ENCODE data around the gene HAS3. TPM values are rescaled to one million over a fixed set of nuclear protein-coding genes. Genes with fewer than 3 reads are reported as not detected.

Gene HAS3
- total RNA-seq, 1 experiment from 2014 or later = 140 TPM

DNA sequence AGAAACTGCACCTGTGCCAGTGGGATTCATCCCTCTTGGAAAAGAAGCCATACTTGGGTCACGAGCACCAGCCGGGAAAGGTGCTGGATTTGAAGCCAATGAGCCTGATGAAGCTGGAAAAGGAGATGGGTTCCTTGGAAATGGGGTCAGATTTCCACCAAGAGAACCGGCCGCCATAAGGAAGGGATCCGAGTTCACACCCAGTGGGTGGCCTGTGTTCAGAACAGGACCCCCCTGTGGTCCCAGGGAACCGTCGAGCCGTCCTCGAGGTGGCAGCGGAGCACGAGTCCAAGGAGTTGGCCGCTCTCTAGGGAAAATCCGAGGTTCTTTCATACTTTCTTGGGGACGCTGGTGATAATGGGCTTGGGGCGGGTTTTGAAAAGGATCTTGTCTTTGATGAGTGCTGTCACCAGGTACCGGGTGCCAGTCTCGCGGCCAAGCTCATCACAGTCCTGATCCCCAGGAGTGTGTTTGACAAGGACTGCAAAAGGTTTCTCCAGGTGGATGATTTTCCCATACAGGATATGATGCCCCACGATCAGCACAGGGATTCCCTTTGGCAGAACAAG lies 14.7 kb downstream of the HAS3 start:
- Histone ChIP-seq H3K9me3 (ENCODE audit: control insufficient read depth in 1 of 2, insufficient read depth in 1 of 2, low read depth in 1 of 2, low read length in 2 of 2) (no peaks in the 10 kb centered on the region), H2AFZ (ENCODE audit: low read depth, low read length, poor library complexity, severe bottlenecking) (no peak overlapping the region), H3K79me2 (ENCODE audit: insufficient read depth, low read length) (peaks cover 57% of the 10 kb centered on the region), H3K27me3 (ENCODE audit: insufficient read depth, low read length) (no peaks in the 10 kb centered on the region), H3K4me3 (replicated peaks in 1 of 2; ENCODE audit: low read depth in 1 of 2, low read length in 2 of 2) (no peak overlapping the region), H3K9ac (ENCODE audit: low read length) (no peak overlapping the region), H3K9me2 (ENCODE audit: insufficient read depth) (no peaks in the 10 kb centered on the region), H4K20me1 (ENCODE audit: insufficient read depth) (peaks cover 11% of the 10 kb centered on the region; the same call in 1 of the 2 replicates), H3K4me1 (ENCODE audit: control insufficient read depth in 1 of 2, insufficient read depth in 2 of 2, low read length in 2 of 2) (peaks cover 0 to 10% of the 10 kb centered on the region in 2 experiments; a peak in 2 of 4 replicates), H3K4me2 (ENCODE audit: low read length) (no peak overlapping the region), H3K36me3 (ENCODE audit: control insufficient read depth in 1 of 2, insufficient read depth in 2 of 2, low read length in 2 of 2) (peaks cover 31 to 64% of the 10 kb centered on the region in 2 experiments), H3K27ac (ENCODE audit: low read depth, low read length) (no peak overlapping the region)
- POLR2A ChIA-PET = interaction anchor here (0.6 kb wide), 1 partner anchor 57 kb away, joined by 4 read pairs; no protein-coding TSS in a partner anchor
- RAD21 ChIA-PET (ENCODE audit: low non-redundant PET in 1 of 2, low total read pairs in 2 of 2, uncharacterized antibody in 2 of 2, unreplicated experiment in 2 of 2) = no interaction called here
- DNase-seq (ENCODE audit: low read depth, low spot score) = no peak
- intact Hi-C loops (cut with micrococcal nuclease) = loop anchor here (5.0 to 10.0 kb wide), 4 partner anchors 123 to 595 kb away; no protein-coding TSS in a partner anchor
- no peak for ATAC-seq
- TF ChIP-seq, protein P1, sequence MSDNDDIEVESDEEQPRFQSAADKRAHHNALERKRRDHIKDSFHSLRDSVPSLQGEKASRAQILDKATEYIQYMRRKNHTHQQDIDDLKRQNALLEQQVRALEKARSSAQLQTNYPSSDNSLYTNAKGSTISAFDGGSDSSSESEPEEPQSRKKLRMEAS (IDR thresholded peaks at IDR 0.05) = no peak
- TF ChIP-seq, protein P2, sequence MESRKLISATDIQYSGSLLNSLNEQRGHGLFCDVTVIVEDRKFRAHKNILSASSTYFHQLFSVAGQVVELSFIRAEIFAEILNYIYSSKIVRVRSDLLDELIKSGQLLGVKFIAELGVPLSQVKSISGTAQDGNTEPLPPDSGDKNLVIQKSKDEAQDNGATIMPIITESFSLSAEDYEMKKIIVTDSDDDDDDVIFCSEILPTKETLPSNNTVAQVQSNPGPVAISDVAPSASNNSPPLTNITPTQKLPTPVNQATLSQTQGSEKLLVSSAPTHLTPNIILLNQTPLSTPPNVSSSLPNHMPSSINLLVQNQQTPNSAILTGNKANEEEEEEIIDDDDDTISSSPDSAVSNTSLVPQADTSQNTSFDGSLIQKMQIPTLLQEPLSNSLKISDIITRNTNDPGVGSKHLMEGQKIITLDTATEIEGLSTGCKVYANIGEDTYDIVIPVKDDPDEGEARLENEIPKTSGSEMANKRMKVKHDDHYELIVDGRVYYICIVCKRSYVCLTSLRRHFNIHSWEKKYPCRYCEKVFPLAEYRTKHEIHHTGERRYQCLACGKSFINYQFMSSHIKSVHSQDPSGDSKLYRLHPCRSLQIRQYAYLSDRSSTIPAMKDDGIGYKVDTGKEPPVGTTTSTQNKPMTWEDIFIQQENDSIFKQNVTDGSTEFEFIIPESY (IDR thresholded peaks at IDR 0.05; ENCODE audit: extremely low read depth, insufficient replicate concordance, low read length) = no peak
- TF ChIP-seq POLR2A (IDR thresholded peaks at IDR 0.05; ENCODE audit: borderline replicate concordance, extremely low read depth, insufficient read depth, insufficient read length) (no peak), CBX3 (IDR thresholded peaks at IDR 0.05; ENCODE audit: low read depth) (no peak), SIN3A (IDR thresholded peaks at IDR 0.05; ENCODE audit: low read depth) (no peak), CEBPB (IDR thresholded peaks at IDR 0.05; ENCODE audit: low read depth) (no peak), ZFX (IDR thresholded peaks at IDR 0.05) (no peak), SP1 (IDR thresholded peaks at IDR 0.05; ENCODE audit: low read depth) (no peak), EZH2 (IDR thresholded peaks at IDR 0.05) (no peak), POLR2AphosphoS5 (IDR thresholded peaks at IDR 0.05; ENCODE audit: low read depth, low read length) (no peak), TCF7L2 (IDR thresholded peaks at IDR 0.05; ENCODE audit: borderline replicate concordance, extremely low read depth, insufficient read depth, insufficient read length) (no peak), EZH2phosphoT487 (IDR thresholded peaks at IDR 0.05; ENCODE audit: borderline replicate concordance) (no peak), RAD21 (IDR thresholded peaks at IDR 0.05; ENCODE audit: low read depth) (no peak), SRF (IDR thresholded peaks at IDR 0.05; ENCODE audit: low read depth) (no peak), JUND (IDR thresholded peaks at IDR 0.05) (no peak), EGR1 (IDR thresholded peaks at IDR 0.05; ENCODE audit: low read depth) (no peak), ELF1 (IDR thresholded peaks at IDR 0.05; ENCODE audit: borderline replicate concordance, low read depth) (no peak), ZNF274 (IDR thresholded peaks at IDR 0.05; ENCODE audit: low read depth, low read length) (no peak)
- TF ChIP-seq, protein P3, sequence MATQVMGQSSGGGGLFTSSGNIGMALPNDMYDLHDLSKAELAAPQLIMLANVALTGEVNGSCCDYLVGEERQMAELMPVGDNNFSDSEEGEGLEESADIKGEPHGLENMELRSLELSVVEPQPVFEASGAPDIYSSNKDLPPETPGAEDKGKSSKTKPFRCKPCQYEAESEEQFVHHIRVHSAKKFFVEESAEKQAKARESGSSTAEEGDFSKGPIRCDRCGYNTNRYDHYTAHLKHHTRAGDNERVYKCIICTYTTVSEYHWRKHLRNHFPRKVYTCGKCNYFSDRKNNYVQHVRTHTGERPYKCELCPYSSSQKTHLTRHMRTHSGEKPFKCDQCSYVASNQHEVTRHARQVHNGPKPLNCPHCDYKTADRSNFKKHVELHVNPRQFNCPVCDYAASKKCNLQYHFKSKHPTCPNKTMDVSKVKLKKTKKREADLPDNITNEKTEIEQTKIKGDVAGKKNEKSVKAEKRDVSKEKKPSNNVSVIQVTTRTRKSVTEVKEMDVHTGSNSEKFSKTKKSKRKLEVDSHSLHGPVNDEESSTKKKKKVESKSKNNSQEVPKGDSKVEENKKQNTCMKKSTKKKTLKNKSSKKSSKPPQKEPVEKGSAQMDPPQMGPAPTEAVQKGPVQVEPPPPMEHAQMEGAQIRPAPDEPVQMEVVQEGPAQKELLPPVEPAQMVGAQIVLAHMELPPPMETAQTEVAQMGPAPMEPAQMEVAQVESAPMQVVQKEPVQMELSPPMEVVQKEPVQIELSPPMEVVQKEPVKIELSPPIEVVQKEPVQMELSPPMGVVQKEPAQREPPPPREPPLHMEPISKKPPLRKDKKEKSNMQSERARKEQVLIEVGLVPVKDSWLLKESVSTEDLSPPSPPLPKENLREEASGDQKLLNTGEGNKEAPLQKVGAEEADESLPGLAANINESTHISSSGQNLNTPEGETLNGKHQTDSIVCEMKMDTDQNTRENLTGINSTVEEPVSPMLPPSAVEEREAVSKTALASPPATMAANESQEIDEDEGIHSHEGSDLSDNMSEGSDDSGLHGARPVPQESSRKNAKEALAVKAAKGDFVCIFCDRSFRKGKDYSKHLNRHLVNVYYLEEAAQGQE (IDR thresholded peaks at IDR 0.05; ENCODE audit: low read depth) = no peak
- TF ChIP-seq, protein P4, sequence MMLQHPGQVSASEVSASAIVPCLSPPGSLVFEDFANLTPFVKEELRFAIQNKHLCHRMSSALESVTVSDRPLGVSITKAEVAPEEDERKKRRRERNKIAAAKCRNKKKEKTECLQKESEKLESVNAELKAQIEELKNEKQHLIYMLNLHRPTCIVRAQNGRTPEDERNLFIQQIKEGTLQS (IDR thresholded peaks at IDR 0.05) = no peak
- no TSS peak for BruUV-seq (replicated peaks)
- CTCF ChIA-PET = no interaction called here

Data from HCT116 (cell line).